Measurements from ENCODE around the gene ARR3. TPM values are rescaled to one million over a fixed set of nuclear protein-coding genes. Genes with fewer than 3 reads are reported as not detected.
A peak's percentile ranks its signal among the peaks of the same experiment; 100 is the strongest.
"Not testable (repeated sequence)": the region's sequence is repeated elsewhere in the genome, so short reads cannot be mapped to it uniquely, and the experiment has no call there.

ARR3 gene
- polyA plus RNA-seq, 12 donors = 0.11 to 1.4 (median 0.32) TPM; not detected in 2

DNA sequence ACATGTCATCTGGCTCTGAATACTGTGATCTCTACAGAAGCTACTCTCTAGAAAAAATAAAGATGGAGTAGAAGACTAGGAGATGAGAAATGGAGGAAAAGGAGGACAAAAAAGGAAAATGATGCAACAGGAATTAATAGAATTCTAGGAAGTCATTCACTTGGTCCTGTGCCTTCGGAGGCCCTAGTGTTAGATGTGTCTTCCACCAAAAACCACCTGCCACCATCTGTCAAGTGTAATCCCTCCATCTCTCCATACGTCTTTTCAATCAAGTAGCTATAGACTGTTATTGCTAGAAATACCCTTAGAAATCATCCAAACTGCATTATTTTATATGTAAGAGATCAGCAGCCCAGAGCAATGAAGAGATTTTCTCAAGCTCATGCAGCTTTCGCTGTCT lies 10.9 kb downstream of the ARR3 start:
- no peak for DNase-seq

DNA sequence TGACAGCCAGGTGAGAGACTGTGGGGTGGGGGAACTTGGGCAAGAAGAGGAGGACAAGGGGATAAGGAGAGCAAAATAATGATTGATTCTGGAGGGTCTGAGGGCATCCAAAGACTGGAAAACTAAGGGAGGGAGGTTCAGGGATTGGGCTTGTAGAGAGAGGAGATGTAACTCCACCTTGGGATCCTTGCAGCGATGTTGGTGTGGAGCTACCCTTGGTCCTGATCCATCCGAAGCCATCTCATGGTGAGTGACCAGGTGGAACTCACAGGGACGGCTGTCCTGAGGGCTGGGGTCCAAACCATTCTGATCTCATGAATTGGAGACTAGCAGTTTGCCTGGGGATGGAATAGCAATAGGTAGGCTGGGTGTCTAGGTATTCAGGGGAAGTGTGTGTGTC lies 12.4 kb downstream of the ARR3 start:
- DNase-seq = no peak

DNA sequence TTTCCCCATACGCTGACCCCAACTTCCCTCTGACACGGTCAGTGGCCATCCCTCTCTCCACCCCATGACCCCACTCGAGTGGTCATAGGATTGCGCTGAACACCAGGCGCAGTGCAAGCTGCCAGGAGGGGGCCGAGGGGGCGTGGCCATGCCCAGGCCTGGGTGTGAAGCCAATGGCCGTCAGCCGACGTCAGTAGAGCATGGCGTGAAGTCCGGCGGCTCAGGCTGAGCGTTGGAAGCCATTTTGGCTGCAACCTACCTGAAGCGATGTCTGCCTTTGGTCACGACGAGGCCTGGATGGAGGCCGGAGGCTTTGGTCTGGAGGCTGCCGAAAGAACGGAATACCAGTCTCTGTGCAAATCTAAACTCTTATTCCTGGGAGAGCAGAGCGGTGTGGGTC lies 13.8 kb downstream of the ARR3 start, which contains the start of gene RAB41:
TSS of gene RAB41 (plus strand) at position 222 of the 400 bp plus-strand sequence. CDS start at position 268, 46 bp downstream.
- DNase-seq = no peak

DNA sequence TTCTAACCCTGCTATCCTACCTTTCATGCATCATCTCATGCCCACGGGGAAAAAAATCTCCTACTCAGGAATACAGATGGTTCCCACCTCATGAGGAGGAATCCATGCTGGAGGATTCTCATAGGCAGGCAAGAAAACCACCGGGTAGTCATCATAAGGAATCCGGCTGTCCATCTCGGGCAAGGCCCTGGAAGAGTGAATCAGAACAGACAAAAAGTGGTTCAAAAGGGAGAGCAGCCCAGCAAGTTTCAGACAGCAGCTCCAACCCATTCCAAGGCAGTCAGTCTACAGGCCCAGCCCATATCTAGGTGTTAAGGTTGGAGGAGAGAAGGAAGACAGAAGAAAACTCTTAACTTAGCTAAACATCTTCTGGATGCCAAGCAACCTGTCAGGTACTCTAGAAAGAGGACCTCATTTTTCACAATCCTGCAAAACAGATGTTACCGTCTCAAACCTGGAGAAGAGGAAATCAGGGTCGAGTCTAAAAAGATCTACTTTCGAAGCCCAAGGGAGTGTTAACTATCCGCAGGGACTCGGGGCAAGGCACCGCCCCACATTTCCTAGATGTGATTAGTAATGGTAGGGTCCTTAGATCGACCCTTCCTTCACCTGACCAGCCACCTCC lies 21.1 kb downstream of the ARR3 start:
- no peak for DNase-seq

DNA sequence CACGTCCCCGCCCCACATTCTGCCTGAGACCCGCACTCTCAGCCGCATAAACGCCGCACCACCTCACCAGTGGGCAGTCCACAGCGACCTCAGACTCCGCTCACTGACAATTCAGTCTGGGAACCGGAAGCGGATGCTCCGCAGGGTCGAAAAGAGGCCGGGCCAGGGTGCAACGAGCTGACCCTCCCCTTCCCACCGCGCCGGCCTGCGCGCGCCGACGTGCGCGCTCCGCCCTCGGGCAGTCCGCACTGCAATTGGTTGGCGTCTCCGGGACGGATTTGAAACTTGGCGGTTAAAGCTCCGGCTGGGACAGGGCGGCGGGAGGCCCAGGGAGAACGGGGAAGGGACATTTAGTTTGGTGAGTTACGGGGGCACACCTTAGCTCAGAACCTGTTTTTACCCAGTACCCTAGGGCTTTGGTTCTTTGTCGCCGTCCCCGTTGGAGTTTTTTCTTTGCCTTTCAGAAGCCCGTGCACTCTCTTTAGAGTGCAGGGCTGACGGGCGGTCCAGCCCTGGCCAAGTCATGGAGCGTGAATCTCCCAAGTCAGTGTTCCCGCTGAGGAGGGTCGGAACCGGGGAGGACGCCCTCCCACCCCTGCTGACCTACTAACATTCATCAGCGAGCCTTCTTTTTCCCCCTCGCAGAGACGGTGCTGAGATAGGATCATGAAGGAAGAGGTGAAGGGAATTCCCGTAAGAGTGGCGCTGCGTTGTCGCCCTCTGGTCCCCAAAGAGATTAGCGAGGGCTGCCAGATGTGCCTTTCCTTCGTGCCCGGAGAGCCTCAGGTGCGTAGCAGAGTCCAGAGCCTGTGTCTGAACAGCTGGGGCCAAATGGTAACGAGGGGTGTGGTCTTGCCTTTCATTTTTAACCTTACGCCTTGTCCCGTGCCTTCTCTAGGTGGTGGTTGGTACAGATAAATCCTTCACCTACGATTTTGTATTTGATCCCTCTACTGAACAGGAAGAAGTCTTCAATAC lies 21.9 kb downstream of the ARR3 start, which contains the start of the genes KIF4A and PDZD11:
TSS of gene KIF4A (plus strand) at position 312 of the 978 bp plus-strand sequence. CDS start at position 667, 355 bp downstream.
TSS of gene PDZD11 (minus strand) at position 135 of the 978 bp plus-strand sequence. CDS start 586 bp downstream, outside the sequence.
- DNase-seq = peak; percentile 87

DNA sequence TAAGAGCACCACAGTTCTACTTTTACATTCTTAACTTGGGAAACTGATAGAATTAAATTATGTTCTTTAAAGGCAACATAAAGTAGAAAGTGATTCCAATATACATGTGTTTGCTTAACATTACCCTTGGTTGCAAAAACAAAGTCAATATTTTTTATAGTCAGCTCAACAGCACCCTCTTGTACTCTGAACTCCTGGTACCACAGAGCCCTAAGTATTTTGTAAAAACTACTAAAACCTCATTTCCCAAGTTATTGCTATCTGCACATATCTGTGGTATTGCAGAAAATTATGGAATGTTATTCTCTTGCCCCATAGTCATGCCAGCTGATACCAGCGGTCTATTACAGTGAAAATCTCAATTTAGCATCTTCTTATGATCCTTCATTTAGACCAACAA lies 24.7 kb downstream of the ARR3 start:
- no peak for DNase-seq

DNA sequence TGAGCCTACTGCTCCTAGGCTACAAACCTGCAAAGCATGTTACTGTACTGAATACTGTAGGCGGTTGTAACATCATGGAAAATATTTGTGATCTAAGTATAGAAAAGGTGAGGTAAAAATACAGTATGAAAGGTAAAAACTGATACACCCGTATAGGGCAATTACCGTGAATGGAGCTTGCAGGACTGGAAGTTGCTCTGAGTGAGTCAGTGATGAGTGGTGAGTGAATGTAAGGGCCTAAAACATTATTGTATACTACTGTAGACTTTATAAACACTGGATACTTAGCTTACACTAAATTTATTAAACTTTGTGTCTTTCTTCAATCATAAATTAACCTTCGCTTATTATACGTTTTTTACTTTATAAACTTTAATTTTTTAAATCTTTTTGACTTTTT lies 25.5 kb downstream of the ARR3 start:
- DNase-seq = no peak

DNA sequence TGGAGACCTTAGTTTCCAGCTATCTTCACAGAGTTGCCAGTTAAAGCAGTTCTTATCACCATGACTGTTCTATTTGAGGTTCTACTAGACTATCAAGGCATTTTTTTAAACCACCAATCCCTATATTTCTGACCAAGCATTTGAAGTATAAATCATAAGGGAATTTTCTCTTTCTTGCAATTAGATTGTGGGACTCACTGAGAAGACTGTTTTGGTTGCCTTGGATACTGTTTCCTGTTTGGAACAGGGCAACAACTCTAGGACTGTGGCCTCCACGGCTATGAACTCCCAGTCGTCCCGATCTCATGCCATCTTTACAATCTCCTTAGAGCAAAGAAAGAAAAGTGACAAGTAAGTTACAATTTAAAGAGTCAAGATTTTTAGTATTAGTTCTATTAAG lies 33.6 kb downstream of the ARR3 start:
- DNase-seq = no peak

DNA sequence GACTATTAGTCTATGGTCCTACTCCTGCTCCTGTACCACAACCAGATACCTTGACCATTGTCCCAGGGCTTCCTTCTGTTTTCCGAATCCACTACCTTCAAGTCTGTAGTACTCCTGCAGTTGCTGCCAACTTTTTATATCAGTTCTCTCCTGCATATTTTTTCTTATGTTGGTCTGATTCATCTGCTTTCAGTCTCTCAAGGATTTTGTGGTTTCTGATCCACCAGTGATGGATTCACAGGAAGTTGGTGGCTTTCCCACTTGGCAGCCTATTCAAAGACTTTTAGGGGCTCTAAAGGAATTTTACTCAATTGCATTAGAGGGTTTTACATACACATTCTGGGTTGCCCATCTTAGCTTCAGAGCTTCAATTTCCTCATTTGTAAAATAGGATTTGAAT lies 45.4 kb downstream of the ARR3 start:
- DNase-seq = no peak

DNA sequence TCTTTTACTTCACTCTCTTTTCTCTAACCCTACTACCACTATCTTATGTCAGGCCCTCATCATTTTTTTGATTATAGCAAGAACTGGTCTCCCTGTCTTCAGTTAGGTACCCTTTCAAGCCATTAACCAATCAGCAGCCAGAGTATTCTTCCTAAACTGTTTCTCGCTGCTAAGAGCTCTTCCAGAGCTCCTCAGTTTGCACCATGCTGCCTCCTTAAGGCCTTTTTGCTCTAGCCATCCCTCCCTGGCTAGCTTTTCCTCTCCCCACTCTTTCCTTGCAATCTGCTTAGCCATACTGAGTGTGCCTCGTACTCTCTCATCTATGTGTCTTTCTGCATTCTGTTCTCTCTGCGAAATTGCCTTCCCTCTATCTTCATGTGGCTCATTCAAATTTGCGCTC lies 54.6 kb downstream of the ARR3 start:
- DNase-seq = no peak

DNA sequence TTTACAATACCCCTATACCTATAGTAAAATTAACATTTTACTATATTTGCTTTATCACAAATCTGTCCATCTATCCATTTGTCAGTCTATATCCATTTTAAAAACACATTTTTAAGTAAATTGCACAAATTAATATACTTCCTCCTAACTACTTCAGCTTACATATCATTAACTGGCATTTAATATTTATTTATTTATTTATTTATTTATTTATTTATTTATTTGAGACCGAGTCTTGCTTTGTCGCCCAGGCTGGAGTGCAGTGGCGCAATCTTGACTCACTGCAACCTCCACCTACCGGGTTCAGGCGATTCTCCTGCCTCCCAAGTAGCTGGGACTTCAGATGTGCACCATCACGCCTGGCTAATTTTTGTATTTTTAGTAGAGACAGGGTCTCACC lies 55.5 kb downstream of the ARR3 start:
- DNase-seq = not testable (repeated sequence)

DNA sequence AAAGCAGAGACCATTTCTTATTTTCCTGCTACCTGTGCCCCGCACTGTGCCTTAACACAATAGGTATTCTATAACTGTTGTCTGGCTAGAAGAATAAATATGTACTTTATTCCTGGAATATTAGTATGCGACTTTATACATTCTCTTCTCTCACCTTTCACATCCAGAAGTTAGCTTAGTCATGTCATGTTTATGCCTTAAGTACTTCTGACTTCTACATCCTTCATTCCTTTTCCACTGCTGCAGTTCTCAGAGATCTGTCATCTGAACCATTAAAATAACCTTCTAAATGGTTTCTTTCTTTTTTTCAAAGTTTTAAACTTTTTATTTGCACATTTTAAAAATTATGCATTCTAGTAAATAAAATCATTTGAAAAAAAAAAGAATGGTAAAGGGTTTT lies 56.2 kb downstream of the ARR3 start:
- no peak for DNase-seq

DNA sequence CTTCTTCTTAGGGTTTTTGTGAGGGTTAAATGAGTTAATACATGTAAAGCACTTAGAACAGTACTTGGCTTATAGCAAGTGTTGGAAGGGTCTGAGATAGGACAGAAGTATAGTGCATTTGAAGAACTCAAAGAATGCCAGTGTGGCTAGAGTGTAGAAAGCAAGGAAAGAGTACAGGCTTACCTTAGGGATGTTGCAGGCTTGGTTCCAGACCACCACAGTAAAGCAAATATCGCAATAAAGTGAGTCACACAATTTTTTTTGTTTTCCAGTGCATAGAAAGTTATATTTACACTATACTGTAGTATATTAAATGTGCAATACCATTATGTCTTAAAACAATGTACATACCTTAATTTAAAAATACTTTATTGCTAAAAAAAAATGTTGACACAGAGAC lies 63.0 kb downstream of the ARR3 start:
- DNase-seq = no peak

Other genes starting within 250 kb of the ARR3 start
- under 1 TPM in 1 of 12 donors, not detected in 11; 0.25 TPM for gene AWAT2, start 218.4 kb upstream of the ARR3 start, polyA plus RNA-seq (ENCODE audit: insufficient read length in 12 of 12)
- gene OTUD6A, start 205.9 kb upstream of the ARR3 start, polyA plus RNA-seq (ENCODE audit: insufficient read length in 12 of 12) = under 1 TPM in 1 of 12 donors, not detected in 11; 0.13 TPM
- gene IGBP1, start 134.9 kb upstream of the ARR3 start, polyA plus RNA-seq (ENCODE audit: insufficient read length in 12 of 12) = 100 to 1,000 TPM in 9 of 12 donors, 10 to 100 TPM in 2, not detected in 1; 76.2 to 140 (median 123) TPM
- not detected for gene DGAT2L6, start 90.9 kb upstream of the ARR3 start, polyA plus RNA-seq (ENCODE audit: insufficient read length in 12 of 12)
- gene AWAT1, start 33.7 kb upstream of the ARR3 start, polyA plus RNA-seq (ENCODE audit: insufficient read length in 12 of 12) = not detected
- gene P2RY4, start 8.1 kb upstream of the ARR3 start, polyA plus RNA-seq (ENCODE audit: insufficient read length in 12 of 12) = under 1 TPM in 8 of 12 donors, not detected in 4; 0.12 to 0.41 (median 0.17) TPM
- under 1 TPM in 10 of 12 donors, not detected in 2; 0.27 to 0.84 (median 0.48) TPM for gene RAB41, start 13.8 kb downstream of the ARR3 start, polyA plus RNA-seq (ENCODE audit: insufficient read length in 12 of 12)
- gene PDZD11, start 21.6 kb downstream of the ARR3 start, polyA plus RNA-seq (ENCODE audit: insufficient read length in 12 of 12) = 10 to 100 TPM in 11 of 12 donors, not detected in 1; 26.5 to 46.1 (median 39.5) TPM
- 10 to 100 TPM in 2 of 12 donors, 1 to 10 TPM in 9, not detected in 1; 4.8 to 11.8 (median 7.9) TPM for gene KIF4A, start 21.8 kb downstream of the ARR3 start, polyA plus RNA-seq (ENCODE audit: insufficient read length in 12 of 12)
- under 1 TPM in 10 of 12 donors, not detected in 2; 0.25 to 0.73 (median 0.55) TPM for gene GDPD2, start 155.0 kb downstream of the ARR3 start, polyA plus RNA-seq (ENCODE audit: insufficient read length in 12 of 12)
- 10 to 100 TPM in 3 of 12 donors, 1 to 10 TPM in 8, not detected in 1; 4.2 to 31.8 (median 7.3) TPM for gene DLG3, start 176.5 kb downstream of the ARR3 start, polyA plus RNA-seq (ENCODE audit: insufficient read length in 12 of 12)